Hippocampal formation (tissue), 2 donors: ENCODE measurements around the gene NFIB.

ENCODE experiments used
- DNase-seq, 2 donors: peaks; one replicate each; lab custom pipeline; 2025; lab: John Stamatoyannopoulos, UW

The NFIB gene

DNA sequence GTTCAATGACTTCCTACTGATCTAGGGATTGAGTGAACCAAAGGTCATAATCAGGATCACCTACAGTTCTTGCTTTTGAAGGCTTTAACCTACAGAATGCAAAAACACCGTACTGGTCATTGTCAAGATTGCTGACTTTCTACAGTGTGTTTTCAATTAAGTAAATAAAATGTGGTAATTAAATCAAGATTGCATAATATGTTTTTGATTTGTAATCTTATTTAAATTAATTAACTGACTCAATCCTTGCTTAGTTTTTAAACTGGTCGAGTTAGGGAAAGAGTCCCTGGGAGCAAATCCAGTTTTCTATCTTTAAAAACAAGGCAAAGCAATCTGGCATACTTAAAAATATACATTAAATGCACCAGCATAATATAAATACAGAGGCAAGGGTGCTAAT lies 125.9 kb downstream of the NFIB start:
- no peak for DNase-seq

DNA sequence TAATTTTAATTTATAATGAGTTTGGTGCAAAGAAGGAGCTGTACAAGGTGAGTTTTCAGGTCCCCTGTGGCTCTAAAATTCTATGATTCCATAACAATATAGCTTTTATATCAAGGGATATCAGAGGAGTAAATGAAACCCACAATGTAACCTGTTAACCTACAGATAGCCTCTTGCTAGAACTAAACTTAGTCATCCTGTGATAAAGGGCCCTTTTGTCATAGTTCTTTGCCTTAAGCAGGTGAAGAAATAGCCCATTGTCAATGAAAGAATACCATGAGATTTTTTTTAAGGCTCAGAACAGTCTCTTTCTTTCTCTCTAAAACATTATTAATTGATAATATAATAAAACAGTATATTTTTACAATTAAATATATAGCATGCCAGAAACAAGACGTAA lies 127.8 kb downstream of the NFIB start:
- no peak for DNase-seq

DNA sequence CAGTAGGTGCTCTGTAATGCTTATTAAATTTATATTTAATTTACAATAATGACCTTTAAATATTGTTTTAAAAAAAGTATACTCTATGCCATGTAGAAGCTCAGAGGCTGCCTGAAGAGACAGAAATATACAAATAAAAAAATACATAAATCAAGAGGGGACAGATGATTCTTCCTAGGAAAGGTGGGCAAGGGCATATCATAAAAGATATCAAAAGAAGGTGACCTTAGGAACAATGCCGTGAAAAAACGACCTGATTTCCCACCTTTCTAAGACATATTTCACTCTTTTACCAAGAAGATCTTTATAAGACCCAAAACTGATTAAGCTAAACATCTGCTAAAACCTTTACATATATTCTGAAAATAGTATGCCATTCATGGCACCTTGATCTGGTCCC lies 128.9 kb downstream of the NFIB start:
- no peak for DNase-seq

DNA sequence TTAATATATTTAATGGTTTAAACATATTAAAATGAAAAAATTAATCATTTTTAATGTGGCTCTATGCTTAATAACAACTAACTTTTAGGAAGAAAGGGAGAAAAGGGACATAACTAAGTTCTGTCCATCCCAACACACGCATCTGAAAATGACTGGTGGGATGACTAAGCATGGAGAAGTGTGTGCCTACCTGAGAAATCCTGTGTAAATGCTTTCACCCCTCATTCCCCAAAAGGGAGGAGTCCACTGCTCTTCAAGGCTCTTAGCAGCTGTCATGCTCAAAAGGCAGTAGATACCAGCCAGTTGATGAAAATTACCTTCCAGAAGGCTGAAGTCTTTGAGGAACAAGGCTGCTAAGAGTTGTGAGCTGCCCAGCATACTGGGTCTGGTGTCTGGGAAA lies 130.9 kb downstream of the NFIB start:
- DNase-seq: no peak

DNA sequence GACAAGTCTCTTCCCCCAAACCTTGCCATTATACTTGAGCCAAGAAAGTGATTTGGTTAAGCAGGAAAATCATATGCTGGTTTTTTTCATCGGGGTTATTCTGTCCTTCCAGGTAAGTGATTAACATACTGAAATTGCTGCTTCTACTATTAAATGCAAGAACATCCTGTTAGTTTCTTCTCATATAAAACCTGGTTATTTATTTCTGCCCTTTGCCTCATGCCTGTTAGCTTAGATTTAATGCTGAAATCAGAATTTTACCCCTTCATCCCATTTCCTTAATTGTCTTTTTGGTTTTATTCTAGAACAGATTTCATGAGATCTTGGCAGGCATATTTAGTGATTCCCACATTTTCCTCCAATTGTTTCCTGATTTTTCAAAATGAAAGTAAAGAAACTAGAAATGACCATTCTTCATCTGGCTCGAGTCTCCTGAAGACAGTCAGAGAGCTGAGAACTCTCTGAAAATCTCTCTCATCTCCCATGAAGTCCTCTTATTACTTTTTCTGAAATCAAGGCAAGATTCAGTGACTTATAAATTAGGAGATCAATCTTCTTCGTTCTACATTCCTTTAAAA lies 132.9 kb downstream of the NFIB start:
- DNase-seq: no peak

DNA sequence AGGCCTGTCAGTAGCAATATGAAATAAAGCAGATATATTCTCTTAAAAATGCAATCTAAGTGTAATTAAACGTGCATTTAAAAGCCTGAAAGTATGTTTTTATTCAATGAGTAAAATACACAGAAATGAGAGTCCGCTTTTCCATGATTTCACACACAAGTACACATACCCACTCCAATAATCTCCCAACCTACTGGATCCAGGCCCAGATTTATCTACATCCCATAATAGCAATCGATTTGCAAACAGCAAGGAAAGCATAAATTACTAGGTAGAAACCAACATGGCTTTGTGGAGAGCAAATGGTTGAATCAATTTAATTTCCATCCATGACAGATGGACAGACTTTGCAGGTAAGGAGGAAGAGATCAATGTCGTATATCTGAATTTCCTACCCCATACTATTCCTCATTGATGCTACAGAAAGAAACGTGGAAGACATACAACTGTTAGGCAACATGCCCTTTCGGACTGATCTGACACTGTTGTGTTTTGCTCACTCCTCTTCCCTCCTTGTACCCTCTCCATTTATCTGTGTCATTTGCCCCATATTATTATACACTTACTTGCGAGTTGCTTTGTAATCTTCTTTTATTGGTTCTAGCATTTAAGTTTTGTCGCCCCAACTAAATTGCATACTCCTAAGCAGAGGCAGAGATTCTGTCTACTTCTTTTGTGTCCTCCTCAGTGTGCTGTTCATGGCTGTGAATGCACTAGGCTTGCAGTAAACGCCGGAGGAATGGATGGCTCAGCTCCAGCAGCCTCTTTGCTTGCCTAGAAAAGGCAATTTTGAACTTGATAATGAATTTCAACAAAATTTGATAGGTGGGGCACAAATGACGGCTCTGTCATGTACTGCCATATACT lies 133.6 kb downstream of the NFIB start:
- peak; percentile 27 to 33 for DNase-seq

DNA sequence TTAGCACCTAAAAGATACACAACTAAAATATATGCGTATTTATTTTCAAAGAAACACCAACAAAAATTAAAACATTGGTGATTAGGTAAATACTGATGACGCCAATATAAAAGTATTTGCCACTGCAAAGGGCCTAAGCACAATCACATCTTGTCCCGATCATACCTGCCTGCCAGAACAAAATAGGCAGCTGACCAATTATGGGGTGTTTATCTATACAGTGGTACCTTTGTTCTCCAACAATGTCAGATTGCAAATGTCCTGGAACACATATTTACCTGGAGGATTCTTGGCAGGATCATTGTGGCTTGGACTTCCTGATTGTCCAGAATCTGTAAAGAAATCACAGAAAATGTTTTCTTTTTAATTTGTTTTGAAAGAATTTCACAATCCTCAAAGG lies 134.5 kb downstream of the NFIB start:
- no peak for DNase-seq

DNA sequence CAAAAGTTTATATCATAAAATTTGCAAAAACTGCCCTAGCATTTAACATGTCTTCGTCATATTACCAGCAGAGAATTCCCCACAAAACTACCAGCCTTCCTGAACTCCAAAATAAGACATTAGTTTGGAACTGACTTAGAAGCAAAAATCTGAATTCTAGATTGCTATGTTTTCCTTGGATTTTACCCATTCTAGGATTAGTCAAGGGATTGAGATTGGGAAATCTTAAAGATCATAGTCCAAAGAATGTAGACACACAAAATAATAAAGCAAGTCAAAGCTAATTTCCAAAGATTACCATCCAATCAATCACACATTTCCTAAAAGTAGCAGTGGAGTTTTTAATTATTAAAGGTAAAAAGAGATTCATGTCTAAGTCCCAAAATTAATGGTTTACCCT lies 138.2 kb downstream of the NFIB start:
- no peak for DNase-seq

DNA sequence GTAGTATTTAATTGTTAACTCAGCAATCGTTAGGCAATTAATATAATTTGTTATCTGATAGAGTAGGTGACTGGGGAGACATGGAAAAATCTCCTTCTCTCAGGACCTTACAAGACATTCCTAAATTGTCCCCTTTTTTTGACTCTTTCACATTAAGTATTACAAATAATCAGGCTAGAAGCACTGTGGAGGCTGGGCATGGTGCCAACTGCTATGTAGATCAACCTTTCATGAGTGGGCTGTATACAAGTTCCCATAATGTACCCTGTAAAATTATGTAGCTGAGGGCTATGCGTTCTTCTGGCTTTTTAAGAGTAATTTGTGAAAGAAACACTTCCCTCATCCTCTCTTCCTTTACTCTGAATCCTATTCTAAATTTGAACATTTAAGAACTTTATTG lies 140.2 kb downstream of the NFIB start:
- DNase-seq: no peak

DNA sequence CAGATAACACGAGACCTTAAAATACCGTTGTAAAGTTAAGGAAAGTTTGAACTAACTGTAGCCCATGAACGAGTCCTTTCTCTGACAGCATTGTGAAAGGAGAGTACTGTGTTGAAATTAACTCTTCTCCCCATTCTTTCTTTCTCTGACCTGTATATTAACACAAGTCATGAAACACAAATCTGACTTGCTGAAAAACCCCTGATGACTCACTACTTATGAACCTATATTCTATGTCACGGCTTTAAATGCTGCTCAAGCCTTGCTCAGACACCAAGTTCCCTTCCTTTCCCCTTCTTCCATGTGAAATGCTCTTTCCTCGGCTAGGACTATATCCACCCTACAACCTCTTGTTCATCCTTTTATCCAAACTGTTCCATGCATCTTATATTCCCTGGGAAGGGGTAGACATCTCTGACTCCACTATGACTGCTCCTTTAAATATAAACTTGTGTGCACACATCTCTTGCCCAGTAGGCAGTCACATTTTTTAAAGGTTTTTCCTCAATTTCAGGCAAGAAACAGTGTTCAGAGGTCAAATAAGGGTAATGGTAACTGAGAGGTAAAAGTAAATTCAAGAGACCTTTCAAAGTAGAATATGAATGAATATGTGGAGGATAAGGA lies 142.9 kb downstream of the NFIB start:
- DNase-seq: no peak

DNA sequence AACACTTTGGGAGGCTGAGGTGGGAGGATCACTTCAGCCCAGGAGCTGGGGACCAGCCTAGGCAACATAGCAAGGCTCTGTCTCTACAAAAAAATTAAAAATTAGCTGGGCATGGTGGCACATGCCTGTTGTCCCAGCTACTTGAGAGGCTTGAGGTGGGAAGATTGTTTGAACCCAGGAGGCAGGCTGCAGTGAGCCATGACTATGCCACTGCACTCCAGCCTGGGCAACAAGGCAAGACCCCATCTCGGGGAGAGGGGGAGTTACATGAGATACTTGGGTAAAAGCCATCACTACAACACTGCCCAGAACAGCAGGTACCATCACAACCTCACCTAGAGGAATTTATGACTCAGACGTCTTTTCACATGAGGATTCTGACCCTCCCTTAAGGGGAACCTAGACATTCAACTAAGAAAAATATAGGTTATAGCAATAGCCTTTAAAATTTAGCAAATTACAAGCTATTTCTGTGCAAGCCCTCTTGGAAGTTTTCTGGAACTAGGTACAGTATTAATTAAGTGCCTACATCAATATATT lies 143.5 kb downstream of the NFIB start:
- DNase-seq: no peak

DNA sequence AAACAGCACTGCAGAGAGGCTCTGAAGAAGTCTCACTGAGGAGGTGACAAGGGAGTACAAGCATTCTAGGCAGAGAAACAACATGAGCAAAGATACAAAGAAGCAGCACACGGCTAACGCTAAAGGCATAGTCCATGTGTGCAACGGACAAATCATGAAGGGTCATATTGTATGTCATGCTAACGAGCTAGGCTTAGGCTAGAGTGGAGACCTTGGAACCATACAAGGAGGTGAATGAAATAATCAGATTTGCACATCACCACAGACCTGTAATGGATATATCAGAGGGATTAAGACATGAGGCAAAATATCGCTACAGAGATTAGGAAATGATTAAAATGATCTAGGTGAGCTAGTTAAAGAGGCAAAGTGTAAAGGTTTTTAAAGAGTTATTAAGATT lies 145.6 kb downstream of the NFIB start:
- DNase-seq: no peak

DNA sequence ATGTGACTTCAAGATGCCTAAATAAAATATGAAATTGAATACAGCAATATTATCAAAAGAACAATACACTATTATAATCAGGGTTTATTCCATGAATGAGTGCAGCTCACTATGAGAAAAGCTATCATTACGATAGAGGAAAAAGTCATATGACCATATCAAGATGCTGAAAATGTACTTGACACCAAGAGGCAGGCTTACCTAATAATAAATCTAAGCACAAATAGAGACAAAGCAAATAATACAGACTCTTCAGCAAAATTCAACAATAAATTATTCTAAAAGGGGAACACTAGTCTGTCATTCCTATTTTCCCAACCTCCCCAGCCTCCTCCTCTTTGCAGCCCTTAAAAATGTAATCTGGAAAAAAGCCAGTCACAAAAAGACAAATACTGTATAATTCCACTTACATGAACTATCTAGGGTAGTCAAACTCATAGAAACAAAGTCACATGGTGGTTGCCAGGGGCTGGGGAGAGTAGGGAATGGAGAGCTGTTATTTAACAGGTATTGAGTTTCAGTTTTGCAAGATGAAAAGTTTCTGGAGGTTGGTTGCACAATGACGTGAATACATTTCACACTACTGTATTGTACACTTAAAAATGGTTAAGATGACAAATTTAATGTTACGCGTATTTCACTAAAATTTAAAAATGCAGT lies 148.4 kb downstream of the NFIB start:
- DNase-seq: no peak

DNA sequence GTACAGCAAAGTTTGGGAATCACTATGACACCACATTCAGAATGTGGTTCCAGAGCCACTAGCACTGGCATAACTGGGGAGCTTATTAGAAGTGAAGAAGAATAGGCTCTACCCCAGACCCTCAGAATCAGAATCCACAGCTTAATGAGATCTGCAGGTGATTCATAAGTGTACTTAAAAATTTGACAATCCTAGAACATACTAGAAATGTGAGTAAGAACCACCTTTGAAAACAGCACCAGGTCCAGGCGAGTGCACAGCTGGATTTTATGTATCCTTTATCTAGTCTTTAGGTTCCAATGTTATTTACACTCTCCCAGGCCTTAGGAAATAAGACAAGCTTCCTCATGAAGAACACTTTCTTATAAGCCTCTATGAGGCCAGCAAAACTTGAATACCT lies 149.0 kb downstream of the NFIB start:
- DNase-seq: no peak

DNA sequence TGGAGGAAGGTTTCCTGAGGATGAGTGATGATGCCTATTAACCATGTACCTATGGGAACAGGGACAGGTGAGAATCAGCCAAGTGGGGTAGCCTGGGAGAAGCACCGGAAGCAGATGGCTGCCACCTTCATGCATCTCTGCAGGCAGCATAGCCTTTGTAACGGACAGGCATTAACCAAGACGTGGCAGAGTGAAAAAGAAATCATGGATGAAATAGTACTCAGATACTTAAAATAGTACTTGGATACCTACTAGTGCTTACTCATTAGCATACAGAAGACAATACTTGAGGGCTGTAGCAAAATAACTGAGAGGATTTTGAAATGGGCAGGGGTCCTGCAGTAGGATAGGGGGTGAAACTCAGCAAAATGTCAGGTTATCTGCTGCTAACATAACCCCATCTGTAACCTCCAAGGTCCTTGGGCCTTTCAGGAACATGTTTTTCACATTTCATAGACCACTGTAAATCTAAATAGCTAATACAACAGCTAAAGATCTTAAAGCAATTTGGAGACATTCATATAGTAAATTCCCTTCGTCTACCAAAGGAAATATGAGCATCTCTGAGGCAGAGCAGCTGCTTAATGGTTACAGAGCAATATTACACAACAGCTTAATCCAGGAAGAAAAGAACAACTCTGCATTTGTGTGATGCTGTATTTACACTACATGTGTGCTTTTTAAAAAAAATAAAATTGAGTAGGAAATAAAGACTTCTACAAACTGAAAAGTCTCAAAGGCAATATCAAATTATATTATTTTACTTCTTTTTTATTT lies 154.3 kb downstream of the NFIB start:
- DNase-seq: no peak

DNA sequence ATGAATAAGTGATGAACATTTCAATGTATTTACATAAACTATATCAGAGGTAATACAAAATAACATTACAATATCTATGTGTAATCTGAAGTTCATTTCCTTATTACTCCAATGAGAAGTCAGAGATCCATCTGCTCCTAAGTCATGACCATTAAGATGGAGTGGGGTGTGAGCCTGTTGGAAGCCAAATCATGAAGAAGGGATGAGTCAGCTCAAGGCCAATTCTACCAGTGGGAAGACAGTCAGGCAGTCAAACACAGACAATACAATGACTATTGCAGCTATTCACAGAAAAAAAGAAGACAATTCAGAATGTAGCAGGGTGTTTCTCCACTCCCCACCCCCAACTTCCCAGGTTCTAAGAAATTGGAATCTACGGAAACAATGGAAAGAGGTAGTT lies 155.0 kb downstream of the NFIB start:
- DNase-seq: no peak

DNA sequence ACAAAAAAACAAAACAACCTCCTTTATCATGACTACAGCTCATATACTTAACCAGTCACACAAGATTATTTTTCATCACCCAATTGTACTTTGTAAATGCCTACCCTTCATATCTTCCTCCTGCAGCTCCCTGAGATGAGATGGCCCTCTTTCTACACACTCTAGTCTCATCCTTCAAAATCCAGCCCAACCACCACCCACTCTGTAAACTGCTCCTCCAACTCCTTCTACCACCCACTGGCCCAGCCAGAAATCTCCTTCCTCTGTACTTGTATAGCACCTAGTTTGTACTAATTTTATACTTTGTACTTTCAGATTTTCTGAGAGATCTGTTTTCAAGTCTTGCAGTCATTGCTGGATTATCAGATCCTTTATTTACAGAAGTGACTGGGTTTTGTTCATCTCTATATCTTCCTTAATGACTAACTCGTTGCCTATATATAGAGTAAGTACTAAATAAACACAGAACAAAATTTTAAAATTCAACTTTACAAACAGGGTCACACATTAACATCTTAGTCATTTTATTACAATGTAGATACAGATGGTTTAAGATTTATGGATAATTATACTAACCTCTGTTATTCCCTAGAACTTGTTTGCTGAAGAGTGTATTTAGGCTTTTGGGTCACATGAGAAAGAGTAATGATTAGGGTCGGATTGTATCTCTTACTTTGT lies 155.7 kb downstream of the NFIB start:
- DNase-seq: no peak

DNA sequence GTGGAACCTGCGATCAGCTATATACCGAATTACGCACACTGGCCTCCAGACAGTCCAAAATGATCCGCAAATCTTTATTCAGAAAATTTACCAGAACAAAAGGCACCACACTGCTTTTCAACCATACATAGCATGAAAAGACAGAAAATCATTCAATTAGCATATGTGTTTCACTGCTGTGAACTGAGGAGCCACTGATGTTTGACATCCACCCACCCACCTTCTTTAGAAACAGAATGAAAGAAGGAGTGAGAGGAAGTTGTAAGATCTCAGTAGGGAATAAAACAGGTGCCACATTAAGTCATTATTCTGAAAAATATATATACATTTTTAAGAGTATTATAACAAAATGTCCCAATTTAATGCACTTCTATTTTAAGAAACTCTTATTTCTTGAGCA lies 156.8 kb downstream of the NFIB start:
- no peak for DNase-seq

DNA sequence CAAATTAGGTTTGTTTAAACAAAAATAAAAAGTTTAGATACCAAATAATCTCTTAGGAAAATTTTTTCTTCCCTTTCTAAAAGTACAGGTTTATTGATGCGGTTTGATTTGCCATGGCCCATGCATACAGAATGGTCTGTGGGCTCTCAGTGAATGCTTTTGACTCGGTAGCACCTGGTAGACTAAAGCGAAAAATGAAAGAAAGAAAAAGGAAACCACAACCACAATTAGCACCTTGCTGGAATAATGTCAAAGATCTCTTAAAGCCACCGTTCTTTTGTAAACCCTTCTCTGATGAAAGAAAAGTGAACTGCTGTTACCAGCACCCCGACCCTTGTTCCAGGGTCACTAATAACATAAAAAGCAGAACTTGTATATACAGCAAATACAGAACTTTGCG lies 157.9 kb downstream of the NFIB start:
- no peak for DNase-seq

DNA sequence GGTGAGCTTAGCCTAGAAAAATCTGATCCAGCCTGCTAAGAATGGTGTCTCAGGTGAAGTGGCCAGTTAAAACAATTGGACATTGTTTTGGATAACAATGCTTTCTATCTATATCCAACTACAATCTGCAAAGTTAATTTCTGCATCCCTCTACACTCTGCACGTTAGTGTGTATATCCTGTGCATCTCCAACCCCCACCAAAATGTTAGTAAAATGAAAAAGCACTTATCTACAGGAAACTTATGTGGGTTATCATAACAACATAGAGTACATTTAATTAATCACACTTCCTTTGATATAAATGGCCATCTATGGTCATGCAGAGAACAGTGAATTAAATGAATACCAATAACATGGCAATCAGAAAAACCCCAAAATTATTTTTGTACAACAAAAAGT lies 158.7 kb downstream of the NFIB start:
- no peak for DNase-seq

DNA sequence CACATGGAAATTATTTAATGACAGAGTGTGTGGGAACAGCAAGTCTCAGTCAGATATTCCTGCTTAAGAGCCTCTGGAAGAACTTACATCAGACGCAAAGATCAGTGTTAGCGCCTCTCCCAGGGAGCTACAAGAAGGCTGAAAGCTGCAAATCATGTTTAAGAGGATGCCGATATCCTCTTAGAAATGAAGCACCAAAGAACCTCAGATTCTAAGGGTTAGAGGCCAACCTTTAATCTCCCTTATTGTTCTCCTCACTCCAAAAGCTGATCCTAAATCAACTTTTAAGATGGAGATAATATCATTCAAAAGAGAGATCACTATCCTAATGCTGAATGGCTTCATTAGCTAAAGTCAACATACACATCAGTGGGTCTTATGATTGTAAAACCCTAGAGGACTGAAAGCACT lies 160.6 kb downstream of the NFIB start:
- DNase-seq: no peak
